MM.1S (cell line): ENCODE results near the gene F10.

Experiments
- CTCF ChIP-seq: fragments of 300-600 bp; sonication (generic); IDR thresholded peaks from 2 replicates; pipeline ENCODE4 v1.5.1; 2016; ENCODE audit warnings: antibody characterized with exemption, low read length, mixed read lengths
- EZH2 ChIP-seq: fragments of 300-600 bp; sonication (generic); optimal IDR thresholded peaks from 2 replicates; pipeline ENCODE3; 2017; ENCODE audit warnings: low read depth, mild to moderate bottlenecking, antibody characterized with exemption, low read length, mixed read lengths
- EZH2phosphoT487 ChIP-seq: fragments of 300-600 bp; sonication (generic); IDR thresholded peaks from 2 replicates; pipeline ENCODE4 v1.6.1; 2018; ENCODE audit warnings: antibody characterized with exemption, low read length

- TF ChIP-seq CTCF (no peak), EZH2phosphoT487 (no peak), EZH2 (no peak)
Observed at GRCh38 chr13:113094410-113094800, 28.2 kb upstream of the F10 start.
